Measurements from ENCODE around the gene GNB1. TPM values are rescaled to one million over a fixed set of nuclear protein-coding genes. Genes with fewer than 3 reads are reported as not detected.

GNB1 gene
- total and polyA plus RNA-seq, 10 of the 15 experiments (the other 5 are each of a cell fraction or from before 2014, with no cell fraction given) = 23.0 to 392 (median 93.9) TPM

GRCh38 chr1:1903224-1903623 lies 12.3 kb upstream of the GNB1 start (continued):
- TF ChIP-seq PRDM15 (CRISPR knock-in tag; IDR thresholded peaks at IDR 0.05) (no peak), CHD1 (IDR thresholded peaks at IDR 0.05; ENCODE audit: low read depth, low read length) (no peak), CBFB (IDR thresholded peaks at IDR 0.05; ENCODE audit: low read depth) (no peak), NFXL1 (IDR thresholded peaks at IDR 0.05; ENCODE audit: borderline replicate concordance) (no peak), KLF5 (IDR thresholded peaks at IDR 0.05; ENCODE audit: partially characterized antibody) (no peak)

- Histone ChIP-seq H2AFZ (ENCODE audit: control insufficient read depth, low read depth, low read length) (no peak overlapping the region), H3K9me3 (replicated peaks; ENCODE audit: control insufficient read depth, insufficient read depth, low read length) (no peaks in the 10 kb centered on the region; the same call in 2 of the 3 replicates), H3K79me2 (ENCODE audit: control insufficient read depth, insufficient read depth, low read length) (no peaks in the 10 kb centered on the region), H3K27me3 (replicated peaks in 1 of 2; ENCODE audit: control insufficient read depth in 2 of 2, insufficient read depth in 2 of 2, low read length in 1 of 2) (no peaks in the 10 kb centered on the region), H3K36me3 (ENCODE audit: control insufficient read depth in 2 of 2, insufficient read depth in 2 of 2, low read length in 1 of 2) (no peaks in the 10 kb centered on the region), H3K4me2 (ENCODE audit: control insufficient read depth, insufficient read depth) (no peak overlapping the region), H3K4me1 (ENCODE audit: control insufficient read depth, insufficient read depth, low read length) (peaks cover 4% of the 10 kb centered on the region), H3K27ac (ENCODE audit: control insufficient read depth, insufficient read depth) (no peak overlapping the region), H3K4me3 (no peak overlapping the region), H3K9ac (ENCODE audit: control insufficient read depth, insufficient read depth, low read length) (no peak overlapping the region), H4K20me1 (ENCODE audit: control insufficient read depth, insufficient read depth) (no peaks in the 10 kb centered on the region)
- FAIRE-seq (no peak), DNase-seq (ENCODE audit: low read depth, low spot score) (no peak), ATAC-seq (no peak)
- ChIA-PET RAD21 (ENCODE audit: unreplicated experiment) (interaction anchor here (1.3 kb wide), 1 partner anchor 122 kb away, joined by 3 read pairs; no protein-coding TSS in a partner anchor), POLR2A (interaction anchor here (1.0 to 1.2 kb wide), 2 partner anchors 16 to 48 kb away, joined by 3 read pairs; no protein-coding TSS in a partner anchor), CTCF (interaction anchor here (1.3 kb wide), 1 partner anchor 103 kb away, joined by 5 read pairs; no protein-coding TSS in a partner anchor), SMC1A (ENCODE audit: uncharacterized antibody, unreplicated experiment) (interaction anchor here (1.0 kb wide), 1 partner anchor 104 kb away, joined by 3 read pairs; no protein-coding TSS in a partner anchor)
- no TSS peak for BruUV-seq (replicated peaks)
- in situ Hi-C loops (cut with MboI) (loop anchor here (10.0 kb wide), 1 partner anchor 117 kb away; no protein-coding TSS in a partner anchor), intact Hi-C loops (cut with micrococcal nuclease; ENCODE audit: unreplicated experiment) (no loop called here)
- WGBS (ENCODE audit: insufficient coverage, insufficient replicate concordance, low lambda C conversion rate, missing lambda C conversion rate) = 20% methylated on average over 13 of the region's 13 CpGs
- TF ChIP-seq HDAC6 (IDR thresholded peaks at IDR 0.05; ENCODE audit: unreplicated experiment) = no peak
- no peak for TF ChIP-seq SREBF2 (IDR thresholded peaks at IDR 0.05; ENCODE audit: low read length)
- no peak for TF ChIP-seq SUZ12 (IDR thresholded peaks at IDR 0.05; ENCODE audit: unreplicated experiment)
- TF ChIP-seq CTCF (IDR thresholded peaks at IDR 0.05 in 2 of 3, conservative IDR thresholded peaks at IDR 0.05 in 1 of 3; ENCODE audit: control insufficient read depth in 2 of 3, extremely low read depth in 1 of 3, insufficient read depth in 1 of 3, low read depth in 3 of 3, low read length in 3 of 3) = no peak
- TF ChIP-seq E4F1 (IDR thresholded peaks at IDR 0.05; ENCODE audit: borderline replicate concordance, partially characterized antibody) = no peak
- no peak for TF ChIP-seq GATAD2B (conservative IDR thresholded peaks at IDR 0.05; ENCODE audit: low read depth)
- TF ChIP-seq POLR2AphosphoS2 (IDR thresholded peaks at IDR 0.05; ENCODE audit: low read depth, low read length) = no peak
- TF ChIP-seq ZZZ3 (IDR thresholded peaks at IDR 0.05; ENCODE audit: control insufficient read depth, insufficient read length, low read depth) = no peak
- no peak for TF ChIP-seq POLR2A (IDR thresholded peaks at IDR 0.05; ENCODE audit: low read depth, low read length)
- TF ChIP-seq BMI1 (IDR thresholded peaks at IDR 0.05; ENCODE audit: borderline replicate concordance) = no peak
Measured at GRCh38 chr1:1901641-1902294, 10.9 kb upstream of the GNB1 start.

Measured in GM12878 (cell line).